Measurements from ENCODE around the gene TEX261.
"Not testable (repeated sequence)": the region's sequence is repeated elsewhere in the genome, so short reads cannot be mapped to it uniquely, and the experiment has no call there.

Gene TEX261

GRCh38 chr2:71006323-71006722 lies 11.7 kb upstream of the TEX261 start:
- Histone ChIP-seq H3K9me3 (ENCODE audit: insufficient read depth, low read depth, low read length) (no peaks in the 10 kb centered on the region), H3K27me3 (ENCODE audit: insufficient read depth, low read length) (no peaks in the 10 kb centered on the region; the same call in 1 of the 2 replicates), H3K36me3 (ENCODE audit: insufficient read depth, low read depth, low read length) (no peaks in the 10 kb centered on the region), H3K9ac (ENCODE audit: low read depth, low read length) (no peak overlapping the region), H3K27ac (ENCODE audit: low read length) (no peak overlapping the region), H3K4me3 (ENCODE audit: low read length) (no peak overlapping the region), H3K4me1 (ENCODE audit: insufficient read depth, low read length) (peaks cover 7% of the 10 kb centered on the region; the same call in 1 of the 2 replicates)

- no peak overlapping the region for H3K27ac ChIP-seq (ENCODE audit: low read length)
- H3K9me3 ChIP-seq (ENCODE audit: insufficient read depth, low read depth, low read length): no peaks in the 10 kb centered on the region
- no peak overlapping the region for H3K9ac ChIP-seq (ENCODE audit: low read depth, low read length)
- peaks cover 8% of the 10 kb centered on the region; the same call in 1 of the 2 replicates for H3K4me1 ChIP-seq (ENCODE audit: insufficient read depth, low read length)
- no peaks in the 10 kb centered on the region for H3K36me3 ChIP-seq (ENCODE audit: insufficient read depth, low read depth, low read length)
- no peak overlapping the region for H3K4me3 ChIP-seq (ENCODE audit: low read length)
- no peaks in the 10 kb centered on the region; the same call in none of the 2 replicates for H3K27me3 ChIP-seq (ENCODE audit: insufficient read depth, low read length)
These were observed 10.9 kb upstream of the TEX261 start for GRCh38 chr2:71005271-71006202.

GRCh38 chr2:71004857-71005256 lies 10.2 kb upstream of the TEX261 start:
- no peak overlapping the region for H3K27ac ChIP-seq (ENCODE audit: low read length)
- H3K4me1 ChIP-seq (ENCODE audit: insufficient read depth, low read length): peaks cover 8% of the 10 kb centered on the region; the same call in 1 of the 2 replicates
- no peaks in the 10 kb centered on the region for H3K9me3 ChIP-seq (ENCODE audit: insufficient read depth, low read depth, low read length)
- H3K4me3 ChIP-seq (ENCODE audit: low read length): no peak overlapping the region
- H3K9ac ChIP-seq (ENCODE audit: low read depth, low read length): no peak overlapping the region
- no peaks in the 10 kb centered on the region for H3K36me3 ChIP-seq (ENCODE audit: insufficient read depth, low read depth, low read length)
- no peaks in the 10 kb centered on the region; the same call in none of the 2 replicates for H3K27me3 ChIP-seq (ENCODE audit: insufficient read depth, low read length)

GRCh38 chr2:71003966-71004755 lies 9.5 kb upstream of the TEX261 start:
- Histone ChIP-seq H3K9me3 (ENCODE audit: insufficient read depth, low read depth, low read length) (no peaks in the 10 kb centered on the region), H3K36me3 (ENCODE audit: insufficient read depth, low read depth, low read length) (no peaks in the 10 kb centered on the region)

GRCh38 chr2:71003396-71003795 lies 8.7 kb upstream of the TEX261 start:
- no peak overlapping the region for H3K9ac ChIP-seq (ENCODE audit: low read depth, low read length)
- H3K9me3 ChIP-seq (ENCODE audit: insufficient read depth, low read depth, low read length): no peaks in the 10 kb centered on the region
- H3K27me3 ChIP-seq (ENCODE audit: insufficient read depth, low read length): peaks cover 14% of the 10 kb centered on the region
- H3K4me3 ChIP-seq (ENCODE audit: low read length): no peak overlapping the region
- no peak overlapping the region for H3K27ac ChIP-seq (ENCODE audit: low read length)
- peaks cover 8% of the 10 kb centered on the region; the same call in 1 of the 2 replicates for H3K4me1 ChIP-seq (ENCODE audit: insufficient read depth, low read length)
- H3K36me3 ChIP-seq (ENCODE audit: insufficient read depth, low read depth, low read length): no peaks in the 10 kb centered on the region

More at GRCh38 chr2:71003966-71004755, 9.5 kb upstream of the TEX261 start:
- Histone ChIP-seq H3K9ac (ENCODE audit: low read depth, low read length) (no peak overlapping the region), H3K27me3 (ENCODE audit: insufficient read depth, low read length) (peaks cover 6% of the 10 kb centered on the region), H3K4me3 (ENCODE audit: low read length) (no peak overlapping the region), H3K4me1 (ENCODE audit: insufficient read depth, low read length) (peaks cover 8% of the 10 kb centered on the region; the same call in 1 of the 2 replicates), H3K27ac (ENCODE audit: low read length) (no peak overlapping the region)

- no peaks in the 10 kb centered on the region for H3K36me3 ChIP-seq (ENCODE audit: insufficient read depth, low read depth, low read length)
- peaks cover 20% of the 10 kb centered on the region for H3K27me3 ChIP-seq (ENCODE audit: insufficient read depth, low read length)
- H3K9me3 ChIP-seq (ENCODE audit: insufficient read depth, low read depth, low read length): no peaks in the 10 kb centered on the region
- peak overlapping the region; percentile 16; the same call in 1 of the 2 replicates for H3K4me3 ChIP-seq (ENCODE audit: low read length)
- H3K27ac ChIP-seq (ENCODE audit: low read length): no peak overlapping the region
- H3K4me1 ChIP-seq (ENCODE audit: insufficient read depth, low read length): peaks cover 8% of the 10 kb centered on the region; the same call in 1 of the 2 replicates
- H3K9ac ChIP-seq (ENCODE audit: low read depth, low read length): no peak overlapping the region
These were observed 7.4 kb upstream of the TEX261 start for GRCh38 chr2:71001981-71002570.

- Histone ChIP-seq H3K4me3 (ENCODE audit: low read length) (0 out of 2 replicates have a peak overlapping the region, but pooled peaks have one; percentile 13), H3K9me3 (ENCODE audit: insufficient read depth, low read depth, low read length) (no peaks in the 10 kb centered on the region), H3K4me1 (ENCODE audit: insufficient read depth, low read length) (peaks cover 8% of the 10 kb centered on the region; the same call in 1 of the 2 replicates), H3K27me3 (ENCODE audit: insufficient read depth, low read length) (peaks cover 20% of the 10 kb centered on the region), H3K9ac (ENCODE audit: low read depth, low read length) (0 out of 2 replicates have a peak overlapping the region, but pooled peaks have one; percentile 15), H3K36me3 (ENCODE audit: insufficient read depth, low read depth, low read length) (no peaks in the 10 kb centered on the region), H3K27ac (ENCODE audit: low read length) (no peak overlapping the region)
These were observed 6.9 kb upstream of the TEX261 start for GRCh38 chr2:71001592-71001927.

- Histone ChIP-seq H3K4me3 (ENCODE audit: low read length) (peak overlapping the region; percentile 58; the same call in 1 of the 2 replicates), H3K27ac (ENCODE audit: low read length) (no peak overlapping the region), H3K36me3 (ENCODE audit: insufficient read depth, low read depth, low read length) (no peaks in the 10 kb centered on the region), H3K27me3 (ENCODE audit: insufficient read depth, low read length) (peaks cover 20% of the 10 kb centered on the region), H3K9ac (ENCODE audit: low read depth, low read length) (0 out of 2 replicates have a peak overlapping the region, but pooled peaks have one; percentile 15), H3K4me1 (ENCODE audit: insufficient read depth, low read length) (peaks cover 8% of the 10 kb centered on the region; the same call in 1 of the 2 replicates), H3K9me3 (ENCODE audit: insufficient read depth, low read depth, low read length) (no peaks in the 10 kb centered on the region)
These were observed 6.3 kb upstream of the TEX261 start for GRCh38 chr2:71000780-71001591.

GRCh38 chr2:70999931-71000330 lies 5.3 kb upstream of the TEX261 start:
- H3K27ac ChIP-seq (ENCODE audit: low read length); H3K9me3 ChIP-seq (ENCODE audit: insufficient read depth, low read depth, low read length); H3K4me3 ChIP-seq (ENCODE audit: low read length); H3K9ac ChIP-seq (ENCODE audit: low read depth, low read length); H3K4me1 ChIP-seq (ENCODE audit: insufficient read depth, low read length); H3K36me3 ChIP-seq (ENCODE audit: insufficient read depth, low read depth, low read length): not testable (repeated sequence)
- peaks cover 20% of the 10 kb centered on the region for H3K27me3 ChIP-seq (ENCODE audit: insufficient read depth, low read length)

- no peaks in the 10 kb centered on the region for H3K9me3 ChIP-seq (ENCODE audit: insufficient read depth, low read depth, low read length)
- H3K4me3 ChIP-seq (ENCODE audit: low read length): no peak overlapping the region
- peaks cover 20% of the 10 kb centered on the region for H3K27me3 ChIP-seq (ENCODE audit: insufficient read depth, low read length)
- no peaks in the 10 kb centered on the region for H3K36me3 ChIP-seq (ENCODE audit: insufficient read depth, low read depth, low read length)
- no peak overlapping the region for H3K9ac ChIP-seq (ENCODE audit: low read depth, low read length)
- H3K27ac ChIP-seq (ENCODE audit: low read length): no peak overlapping the region
- peaks cover 8% of the 10 kb centered on the region; the same call in 1 of the 2 replicates for H3K4me1 ChIP-seq (ENCODE audit: insufficient read depth, low read length)
These were observed 4.7 kb upstream of the TEX261 start for GRCh38 chr2:70999362-70999761.

All from iPS-20b (cell line).